SH-SY5Y (cell line): Measurements from ENCODE around the gene ZBTB7C.

Source experiments
- GATA2 ChIP-seq: IDR thresholded peaks from 2 replicates; pipeline ENCODE4 v1.6.1; 2011; ENCODE audit warnings: mild to moderate bottlenecking, low read depth, low read length
- GATA3 ChIP-seq: IDR thresholded peaks from 2 replicates; pipeline ENCODE4 v1.6.1; 2011; ENCODE audit warnings: low read depth, mild to moderate bottlenecking, low read length, moderate library complexity

DNA sequence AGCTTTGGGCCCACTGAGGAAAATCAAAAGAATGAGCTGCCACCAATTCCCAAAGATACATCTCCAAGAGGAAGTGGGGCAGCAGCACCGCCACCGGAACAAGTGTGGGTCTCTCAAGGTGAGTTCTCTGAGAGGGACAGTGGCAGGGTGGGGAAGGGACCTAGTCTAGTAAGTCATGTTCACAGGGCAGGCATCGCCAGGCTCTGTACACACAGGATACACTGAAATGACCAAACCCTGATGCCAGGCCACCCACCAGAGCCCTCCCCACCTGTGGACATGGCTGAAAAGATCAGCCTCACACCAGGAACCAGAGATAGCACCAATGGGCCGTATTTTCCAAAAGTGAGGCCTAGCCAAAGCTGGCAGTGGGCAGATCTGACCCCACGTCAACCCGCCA lies 370.5 kb downstream of the ZBTB7C start:
- TF ChIP-seq GATA3 (no peak), GATA2 (no peak)
